Measurements from ENCODE around the gene METTL23.

DNA sequence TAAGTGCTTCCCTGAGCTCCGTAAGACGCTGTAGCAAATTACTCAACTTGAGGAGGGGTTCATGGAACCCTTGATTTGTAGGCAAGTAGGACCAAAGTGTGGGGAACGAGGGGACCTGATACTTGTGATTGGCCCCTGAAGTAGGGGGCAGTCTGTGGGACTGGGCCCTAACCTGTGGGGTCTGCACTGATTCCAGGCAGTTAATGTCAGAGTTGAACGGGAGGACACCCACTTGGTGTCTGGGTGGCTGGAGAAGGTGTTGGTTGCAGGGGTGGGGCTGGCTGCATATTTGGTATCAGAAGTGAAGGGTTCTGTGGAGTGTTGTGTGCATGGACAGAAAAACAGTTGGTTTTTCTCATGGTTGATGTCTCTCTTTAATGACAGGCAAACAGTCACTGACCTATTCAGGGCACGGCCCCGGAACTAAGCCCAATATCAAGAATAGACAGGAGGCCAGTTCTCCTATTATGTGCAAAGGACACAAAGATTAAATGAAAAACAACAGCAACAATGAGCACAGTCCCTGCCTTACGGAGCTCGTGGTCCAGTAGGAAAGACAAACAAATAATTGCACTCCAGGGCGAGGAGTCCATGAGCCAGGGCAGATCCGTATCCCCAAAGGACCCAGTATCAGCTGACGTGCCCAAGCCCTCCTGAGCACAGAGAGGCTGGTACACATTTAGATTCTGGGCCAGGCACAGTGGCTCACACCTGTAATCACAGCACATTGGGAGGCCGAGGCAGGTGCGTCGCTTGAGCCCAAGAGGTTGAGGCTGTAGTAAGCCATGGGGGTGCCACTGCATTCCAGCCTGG is 35.1 kb upstream of the METTL23 start:
- TF ChIP-seq, protein P1, sequence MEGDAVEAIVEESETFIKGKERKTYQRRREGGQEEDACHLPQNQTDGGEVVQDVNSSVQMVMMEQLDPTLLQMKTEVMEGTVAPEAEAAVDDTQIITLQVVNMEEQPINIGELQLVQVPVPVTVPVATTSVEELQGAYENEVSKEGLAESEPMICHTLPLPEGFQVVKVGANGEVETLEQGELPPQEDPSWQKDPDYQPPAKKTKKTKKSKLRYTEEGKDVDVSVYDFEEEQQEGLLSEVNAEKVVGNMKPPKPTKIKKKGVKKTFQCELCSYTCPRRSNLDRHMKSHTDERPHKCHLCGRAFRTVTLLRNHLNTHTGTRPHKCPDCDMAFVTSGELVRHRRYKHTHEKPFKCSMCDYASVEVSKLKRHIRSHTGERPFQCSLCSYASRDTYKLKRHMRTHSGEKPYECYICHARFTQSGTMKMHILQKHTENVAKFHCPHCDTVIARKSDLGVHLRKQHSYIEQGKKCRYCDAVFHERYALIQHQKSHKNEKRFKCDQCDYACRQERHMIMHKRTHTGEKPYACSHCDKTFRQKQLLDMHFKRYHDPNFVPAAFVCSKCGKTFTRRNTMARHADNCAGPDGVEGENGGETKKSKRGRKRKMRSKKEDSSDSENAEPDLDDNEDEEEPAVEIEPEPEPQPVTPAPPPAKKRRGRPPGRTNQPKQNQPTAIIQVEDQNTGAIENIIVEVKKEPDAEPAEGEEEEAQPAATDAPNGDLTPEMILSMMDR (IDR thresholded peaks at IDR 0.05): no peak
- no peak for TF ChIP-seq POLR2A (IDR thresholded peaks at IDR 0.05)

Measured in Peyer's patch (tissue), 4 donors.